GM21515 (cell line): ENCODE data around the gene VIPR2.
"Not testable (repeated sequence)": the region's sequence is repeated elsewhere in the genome, so short reads cannot be mapped to it uniquely, and the experiment has no call there.

Experiments used
- ATAC-seq: cut with Tn5 transposase; IDR thresholded peaks from one replicate; pipeline ENCODE4 v1.9.1; 2021; ENCODE audit not compliant: unreplicated experiment

The VIPR2 gene

GRCh38 chr7:159140170-159140910 lies 4.3 kb downstream of the VIPR2 start:
- no peak for ATAC-seq

- ATAC-seq, result no peak
Measured at GRCh38 chr7:159139639-159140038, 5.0 kb downstream of the VIPR2 start.

- no peak for ATAC-seq
Measured at GRCh38 chr7:159139202-159139601, 5.5 kb downstream of the VIPR2 start.

GRCh38 chr7:159138508-159138907 lies 6.2 kb downstream of the VIPR2 start:
- ATAC-seq, result no peak

GRCh38 chr7:159137906-159138305 lies 6.8 kb downstream of the VIPR2 start:
- no peak for ATAC-seq

GRCh38 chr7:159136846-159137245 lies 7.8 kb downstream of the VIPR2 start:
- ATAC-seq, result no peak

GRCh38 chr7:159136442-159136841 lies 8.2 kb downstream of the VIPR2 start:
- ATAC-seq, result no peak

- no peak for ATAC-seq
Measured at GRCh38 chr7:159136013-159136412, 8.7 kb downstream of the VIPR2 start.

- ATAC-seq, result not testable (repeated sequence)
Measured at GRCh38 chr7:159132670-159133443, 11.8 kb downstream of the VIPR2 start.

GRCh38 chr7:159130820-159131219 lies 13.8 kb downstream of the VIPR2 start:
- ATAC-seq, result no peak

GRCh38 chr7:159130199-159130775 lies 14.4 kb downstream of the VIPR2 start:
- ATAC-seq, result no peak

- no peak for ATAC-seq
Measured at GRCh38 chr7:159128767-159129166, 15.9 kb downstream of the VIPR2 start.

GRCh38 chr7:159127691-159128642 lies 16.7 kb downstream of the VIPR2 start:
- ATAC-seq, result no peak

GRCh38 chr7:159126311-159127260 lies 18.1 kb downstream of the VIPR2 start:
- ATAC-seq, result no peak

- ATAC-seq, result no peak
Measured at GRCh38 chr7:159125955-159126270, 18.8 kb downstream of the VIPR2 start.

- ATAC-seq, result no peak
Measured at GRCh38 chr7:159125104-159125954, 19.3 kb downstream of the VIPR2 start.

GRCh38 chr7:159123793-159124192 lies 20.9 kb downstream of the VIPR2 start:
- not testable (repeated sequence) for ATAC-seq

GRCh38 chr7:159123294-159123693 lies 21.4 kb downstream of the VIPR2 start:
- not testable (repeated sequence) for ATAC-seq

GRCh38 chr7:159122276-159122675 lies 22.4 kb downstream of the VIPR2 start:
- no peak for ATAC-seq
